Stimulated activated CD4-positive, alpha-beta T cell treated with anti-CD3 and anti-CD28 coated beads, Interleukin-2, amount 100 ng/mL, for 48 hours (primary cell): ENCODE data around the gene SYNGR1.
"Not testable (repeated sequence)": the region's sequence is repeated elsewhere in the genome, so short reads cannot be mapped to it uniquely, and the experiment has no call there.

Source experiments
- DNase-seq, 2 donors: peaks; one replicate each; pipeline ENCODE4 v3.0.0-alpha.2; 2020

SYNGR1 gene

GRCh38 chr22:39351689-39352214, 2.0 kb downstream of the SYNGR1 start:
- no peak for DNase-seq

- no peak for DNase-seq
These were observed 2.6 kb downstream of the SYNGR1 start for GRCh38 chr22:39352306-39352891.

- DNase-seq = no peak
These were observed 3.6 kb downstream of the SYNGR1 start for GRCh38 chr22:39353346-39353745.

DNA sequence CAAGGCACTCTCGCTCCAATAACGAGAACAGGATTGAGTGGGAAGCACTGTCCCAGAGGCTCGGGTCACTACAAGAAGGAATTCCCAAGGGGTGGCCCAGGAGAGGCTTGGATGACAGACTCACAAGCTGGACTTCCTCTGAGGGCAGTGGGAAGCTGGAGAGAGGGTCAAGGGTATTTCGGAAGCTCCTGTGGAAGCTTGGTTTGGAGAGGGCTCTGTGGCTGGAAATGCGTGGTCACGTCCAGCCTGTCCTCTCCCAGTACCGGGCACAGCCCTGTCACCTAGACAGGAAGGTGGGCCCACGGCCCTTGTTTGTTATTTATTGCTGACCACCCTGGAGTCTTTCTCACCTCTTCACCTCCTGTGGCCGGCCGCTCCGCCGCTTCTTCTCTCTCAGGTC, 5.3 kb downstream of the SYNGR1 start:
- DNase-seq = no peak

DNA sequence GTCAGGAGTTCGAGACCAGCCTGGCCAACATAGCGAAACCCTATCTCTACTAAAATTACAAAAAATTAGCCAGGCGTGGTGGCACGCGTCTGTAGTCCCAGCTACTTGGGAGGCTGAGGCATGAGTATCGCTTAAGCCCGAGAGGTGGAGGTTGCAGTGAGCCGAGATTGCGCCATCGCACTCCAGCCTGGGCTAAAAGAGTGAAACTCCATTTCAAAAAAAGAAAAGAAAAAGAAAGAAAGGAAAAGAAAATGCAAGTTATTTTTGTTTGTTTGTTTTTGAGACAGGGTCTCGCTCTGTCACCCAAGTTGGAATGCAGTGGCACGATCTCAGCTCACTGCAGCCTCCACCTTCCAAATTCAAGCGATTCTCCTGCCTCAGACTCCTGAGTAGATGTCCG, 6.0 kb downstream of the SYNGR1 start:
- not testable (repeated sequence) for DNase-seq

- DNase-seq = no peak
These were observed 6.7 kb downstream of the SYNGR1 start for GRCh38 chr22:39356464-39356863.

- not testable (repeated sequence) for DNase-seq
These were observed 7.6 kb downstream of the SYNGR1 start for GRCh38 chr22:39357110-39358108.

- DNase-seq = not testable (repeated sequence)
These were observed 8.4 kb downstream of the SYNGR1 start for GRCh38 chr22:39358197-39358596.

- DNase-seq = no peak
These were observed 9.9 kb downstream of the SYNGR1 start for GRCh38 chr22:39359659-39360195.

DNA sequence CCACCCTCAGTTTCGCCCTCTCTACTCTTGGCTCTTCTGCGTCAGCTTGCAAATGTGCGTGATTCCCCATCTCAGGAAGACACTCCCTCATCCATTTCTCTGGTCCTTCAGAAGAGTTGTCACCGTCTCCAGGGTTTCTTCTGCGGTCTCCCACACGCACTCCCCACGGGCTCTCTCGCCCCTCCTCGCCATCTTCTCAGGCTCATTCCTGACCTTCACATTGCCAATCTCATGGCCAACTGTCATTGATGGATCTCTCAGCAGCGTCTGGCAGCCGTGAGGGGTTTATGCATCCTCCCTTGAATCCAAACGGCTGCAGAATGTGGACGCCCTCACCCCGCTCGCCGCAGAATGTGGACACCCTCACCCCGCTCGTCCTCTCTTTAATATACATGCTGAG, 10.5 kb downstream of the SYNGR1 start:
- no peak for DNase-seq

DNA sequence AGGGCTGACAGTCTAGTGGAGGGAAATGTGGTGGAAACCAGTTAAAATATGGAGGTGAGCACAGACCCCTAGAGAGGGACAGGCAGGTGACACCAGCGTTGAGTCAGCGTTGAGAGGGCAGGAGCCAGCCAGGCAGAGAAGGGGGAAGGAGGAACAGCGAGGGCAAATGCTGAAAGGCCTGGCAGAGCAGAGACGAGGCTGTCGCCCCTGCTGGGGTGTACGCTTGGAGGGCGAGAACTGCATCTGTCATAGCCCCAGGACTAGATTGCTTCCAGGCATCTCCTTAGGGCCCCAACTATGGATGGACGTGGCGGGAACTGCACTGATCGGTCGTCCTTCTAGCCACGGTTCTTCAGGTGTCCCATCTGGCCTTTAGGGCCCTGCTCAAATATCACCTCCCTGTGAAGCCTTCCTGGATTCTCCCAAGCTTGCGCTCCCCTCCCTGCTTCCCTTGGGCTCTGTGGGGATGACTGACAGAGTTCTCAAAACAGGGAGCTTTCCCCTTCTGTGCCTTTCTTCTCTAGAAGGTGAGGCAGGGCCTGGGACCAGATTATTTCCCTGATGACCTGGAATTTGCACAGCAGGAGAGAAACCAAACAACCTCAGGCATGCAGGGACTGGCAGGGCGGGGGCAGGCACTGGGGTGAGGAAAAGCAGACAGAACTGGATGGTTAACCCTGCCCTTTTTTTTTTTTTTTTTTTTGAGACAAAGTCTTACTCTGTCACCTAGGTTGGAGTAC, 11.1 kb downstream of the SYNGR1 start:
- no peak for DNase-seq

DNA sequence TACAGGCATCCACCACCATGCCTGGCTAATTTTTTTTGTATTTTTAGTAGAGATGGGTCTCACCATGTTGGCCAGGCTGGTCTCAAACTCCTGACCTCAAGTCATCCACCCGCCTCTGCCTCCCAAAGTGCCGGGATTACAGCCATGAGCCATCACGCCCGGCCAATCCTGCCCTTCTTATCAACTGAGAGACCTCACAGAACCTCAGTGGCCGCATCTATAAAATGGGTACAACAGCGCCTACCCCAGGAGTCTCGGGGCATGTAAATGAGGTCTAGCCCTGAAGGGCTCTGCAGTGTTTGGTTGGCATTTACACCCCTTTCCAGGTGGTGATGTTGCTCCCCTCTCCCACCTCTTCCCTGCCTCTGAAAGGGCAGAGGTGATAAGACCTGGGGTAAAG, 11.7 kb downstream of the SYNGR1 start:
- no peak for DNase-seq

DNA sequence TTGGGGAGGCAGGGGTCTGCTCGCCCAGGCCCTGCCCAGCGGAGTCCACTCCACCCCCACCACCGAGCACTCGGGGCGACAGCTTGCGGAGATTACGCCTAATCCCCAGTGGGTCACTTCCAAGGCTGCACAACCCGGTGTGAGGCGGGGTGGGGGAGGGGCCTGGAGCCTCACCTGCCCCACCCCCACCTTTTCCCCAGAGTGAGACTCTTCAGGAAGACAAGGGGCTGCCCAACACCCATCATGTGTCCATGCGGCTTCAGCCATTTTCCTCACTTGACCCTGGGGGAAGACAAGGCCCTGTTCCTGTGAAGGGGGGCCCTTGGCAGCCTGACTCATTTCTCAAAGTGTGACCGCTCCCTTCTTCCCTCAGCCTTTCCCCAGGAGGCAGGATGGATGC, 12.5 kb downstream of the SYNGR1 start:
- no peak for DNase-seq

GRCh38 chr22:39362932-39363331, 13.1 kb downstream of the SYNGR1 start:
- no peak for DNase-seq

DNA sequence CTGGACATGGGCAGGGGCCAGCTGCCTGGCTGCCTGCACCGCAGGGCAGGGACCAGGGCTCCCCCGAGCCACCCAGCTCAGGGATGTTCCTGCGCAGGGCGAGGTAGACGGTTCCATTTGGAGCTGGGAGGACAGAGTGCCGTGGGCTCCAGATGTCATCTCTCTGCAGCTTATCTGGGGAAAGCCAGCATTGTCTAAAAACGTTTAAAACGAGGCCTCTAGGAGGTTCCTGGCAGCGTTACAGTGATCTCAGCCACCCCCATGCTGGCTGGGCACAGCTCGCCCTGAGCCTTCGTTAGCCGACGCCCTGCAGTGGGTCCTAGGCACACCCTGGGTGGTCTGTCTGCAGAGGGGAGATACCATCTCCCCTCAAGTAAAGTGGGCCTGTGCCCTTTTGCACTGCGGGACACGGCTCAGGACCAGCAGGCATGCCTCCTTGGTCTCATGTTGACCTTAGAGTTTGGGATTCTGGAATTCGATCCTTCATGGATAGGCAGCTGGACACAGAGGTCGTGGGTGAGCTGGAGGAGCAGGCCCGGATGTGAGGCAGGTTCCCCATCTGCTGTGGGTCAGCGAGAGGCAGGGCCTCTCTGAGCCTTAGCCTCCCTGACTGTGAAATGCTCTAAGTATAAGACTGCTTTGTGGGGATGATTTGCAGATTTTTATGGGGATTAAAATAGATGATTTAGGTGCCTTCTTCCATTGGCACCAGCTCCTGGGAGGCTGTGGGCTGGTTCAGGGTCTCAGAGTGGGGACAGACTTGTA, 14.1 kb downstream of the SYNGR1 start:
- no peak for DNase-seq

DNA sequence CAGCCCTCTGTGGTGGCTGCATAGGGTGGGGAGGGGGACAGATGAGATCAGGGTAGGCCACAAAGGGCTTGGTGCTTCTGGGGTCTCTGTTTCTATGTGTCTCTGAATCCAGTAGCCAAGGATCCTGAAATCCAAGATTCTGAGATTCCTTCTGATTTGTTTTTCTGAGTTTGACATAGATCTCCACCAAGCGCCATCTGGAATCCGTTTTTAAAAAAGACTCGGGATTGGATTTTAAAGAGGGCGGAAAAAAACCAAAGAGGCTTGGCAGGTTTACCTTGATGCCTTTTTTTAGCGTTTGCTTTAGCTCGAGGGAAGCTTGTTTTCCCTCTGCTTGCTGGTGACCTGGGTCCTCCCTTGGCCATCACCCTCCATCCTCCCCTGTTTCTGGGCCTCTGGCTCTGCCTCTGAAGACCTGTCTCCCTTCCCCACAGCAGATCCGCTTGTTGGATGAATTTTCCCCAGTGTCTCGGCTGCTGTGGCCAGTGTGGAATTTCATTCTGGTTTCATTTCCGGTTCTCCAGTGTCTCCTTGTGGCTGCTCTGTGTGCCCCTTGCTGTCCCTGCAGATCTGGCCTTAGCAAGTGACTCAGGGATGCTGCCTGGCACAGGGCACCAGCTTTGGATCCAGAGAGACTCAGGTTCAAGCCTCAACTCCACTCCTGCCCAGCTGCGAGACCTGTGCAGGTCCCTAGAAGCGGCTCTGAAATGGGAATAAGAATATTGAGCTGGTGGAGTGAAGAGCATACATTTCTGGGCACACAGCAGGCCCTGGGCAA, 15.1 kb downstream of the SYNGR1 start:
- no peak for DNase-seq

DNA sequence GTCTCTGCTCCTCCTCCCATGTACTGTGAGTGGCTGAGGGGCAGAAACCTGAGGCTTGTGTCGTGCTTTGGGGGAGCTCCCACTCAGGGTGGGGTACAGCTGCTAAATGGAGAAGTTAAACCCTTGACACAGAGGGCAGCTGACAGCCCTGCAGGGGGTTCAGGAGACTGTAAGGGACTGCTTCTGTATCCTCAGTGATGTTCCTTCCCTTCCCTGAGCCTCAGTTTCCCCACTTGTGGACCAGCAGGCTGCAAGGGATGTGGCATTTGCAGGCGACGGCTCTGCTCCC, 15.6 kb downstream of the SYNGR1 start:
- no peak for DNase-seq

- no peak for DNase-seq
These were observed 17.2 kb downstream of the SYNGR1 start for GRCh38 chr22:39367035-39367434.

DNA sequence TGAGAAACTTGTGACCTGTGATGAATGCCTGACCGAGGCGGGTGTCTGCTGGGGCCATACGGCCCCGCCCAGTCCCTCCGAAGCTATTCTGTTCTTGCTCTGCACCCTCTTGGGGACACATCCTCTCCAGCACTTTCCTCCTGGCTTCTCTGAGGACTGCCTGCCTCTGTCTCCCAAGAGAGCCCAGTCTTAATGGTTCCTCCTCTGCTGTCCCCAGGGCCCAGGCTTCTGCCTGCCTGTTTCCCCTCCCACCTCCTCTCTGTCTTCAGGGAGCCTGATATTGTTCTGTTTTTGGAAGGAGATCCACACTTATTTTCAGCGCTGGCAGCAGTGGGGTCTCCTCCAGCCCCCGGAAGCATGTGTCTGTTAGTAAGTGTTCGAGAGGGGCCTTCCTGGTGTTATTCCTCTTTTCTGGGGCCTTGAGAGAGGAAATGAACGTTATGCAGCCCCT, 18.7 kb downstream of the SYNGR1 start:
- DNase-seq = no peak

GRCh38 chr22:39369186-39369585, 19.4 kb downstream of the SYNGR1 start:
- DNase-seq = no peak

DNA sequence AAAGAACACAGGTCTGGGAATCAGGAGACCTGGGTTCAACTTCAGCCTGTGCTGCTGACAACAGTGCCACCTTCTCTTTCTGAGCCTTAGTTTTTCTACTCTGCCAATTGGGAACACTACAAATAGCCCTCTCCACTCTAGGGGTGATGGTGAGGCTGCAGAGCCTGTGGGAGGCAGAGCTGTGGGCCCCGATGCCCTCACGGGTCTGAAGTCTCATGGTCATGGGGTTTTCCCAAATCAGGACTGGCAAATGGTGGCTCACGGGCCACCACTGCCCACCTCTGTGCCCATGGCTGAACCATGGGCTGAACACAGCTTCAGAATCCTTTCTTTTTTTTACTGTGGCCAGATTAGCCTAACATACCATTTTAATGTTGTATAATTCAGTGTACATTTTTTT, 19.8 kb downstream of the SYNGR1 start:
- DNase-seq = no peak

GRCh38 chr22:39371732-39372131, 21.9 kb downstream of the SYNGR1 start:
- DNase-seq = no peak
